DOHH2 (cell line): Measurements from ENCODE around the gene PLA2G4F.

ENCODE experiments used
- H3F3A ChIP-seq: fragments of 200-600 bp; sonication (generic), shearing (Covaris generic); 2 replicates; pipeline ENCODE4 v1.6.0; 2016; ENCODE audit warnings: antibody characterized with exemption, mild to moderate bottlenecking; ENCODE audit not compliant: control insufficient read depth, insufficient read depth
- H3K27ac ChIP-seq: fragments of 200-600 bp; sonication (generic); 2 replicates; pipeline ENCODE4 v1.5.1; 2014; ENCODE audit warnings: low read depth, mild to moderate bottlenecking, low read length, moderate library complexity
- H3K27me3 ChIP-seq: fragments of 200-600 bp; sonication (generic); 2 replicates; pipeline ENCODE4 v1.6.1; 2014; ENCODE audit warnings: mild to moderate bottlenecking, low read length, mixed read lengths; ENCODE audit not compliant: control insufficient read depth
- H3K36me3 ChIP-seq: fragments of 200-600 bp; sonication (generic); 2 replicates; pipeline ENCODE4 v1.6.1; 2014; ENCODE audit warnings: mild to moderate bottlenecking, low read length, moderate library complexity, mixed read lengths; ENCODE audit not compliant: control insufficient read depth
- H3K4me1 ChIP-seq: fragments of 200-600 bp; sonication (generic); 2 replicates; pipeline ENCODE4 v1.6.1; 2014; ENCODE audit warnings: mild to moderate bottlenecking, low read length, mixed read lengths; ENCODE audit not compliant: control insufficient read depth
- H3K4me2 ChIP-seq: fragments of 200-600 bp; sonication (generic); 2 replicates; pipeline ENCODE4 v1.6.0; 2014; ENCODE audit warnings: mild to moderate bottlenecking, low read length, moderate library complexity
- H3K4me3 ChIP-seq: fragments of 200-600 bp; sonication (generic); 2 replicates; pipeline ENCODE4 v1.5.1; 2014; ENCODE audit warnings: mild to moderate bottlenecking, low read length, mixed read lengths
- H3K79me2 ChIP-seq: fragments of 200-600 bp; sonication (generic); 2 replicates; pipeline ENCODE4 v1.6.1; 2014; ENCODE audit warnings: mild to moderate bottlenecking, low read length, mixed read lengths; ENCODE audit not compliant: control insufficient read depth
- H3K9me2 ChIP-seq: fragments of 200-600 bp; sonication (generic); replicated peaks from 2 replicates; pipeline ENCODE4 v1.6.1; 2014; ENCODE audit warnings: mild to moderate bottlenecking, low read length, mixed read lengths; ENCODE audit not compliant: control insufficient read depth
- H3K9me3 ChIP-seq: fragments of 200-600 bp; sonication (generic); 2 replicates; pipeline ENCODE4 v1.6.1; 2014; ENCODE audit warnings: antibody characterized with exemption, low read length, mixed read lengths; ENCODE audit not compliant: control insufficient read depth, insufficient read depth
- H4K20me1 ChIP-seq: fragments of 200-600 bp; sonication (generic); 2 replicates; pipeline ENCODE4 v1.6.0; 2014; ENCODE audit warnings: low read depth, mild to moderate bottlenecking, antibody characterized with exemption, low read length, moderate library complexity; ENCODE audit not compliant: control insufficient read depth, insufficient read depth
- EZH2phosphoT487 ChIP-seq: fragments of 200-600 bp; sonication (generic); IDR thresholded peaks from 2 replicates; pipeline ENCODE4 v1.6.1; 2017; ENCODE audit warnings: borderline replicate concordance, mild to moderate bottlenecking, antibody characterized with exemption, low read length, moderate library complexity, mixed read lengths
- TF ChIP-seq, protein P1 (sequence below): fragments of 200-600 bp; sonication (generic); IDR thresholded peaks from one replicate; pipeline ENCODE4 v1.5.1; 2014; ENCODE audit warnings: antibody characterized with exemption, mild to moderate bottlenecking, low read depth, low read length; ENCODE audit not compliant: poor library complexity, severe bottlenecking

PLA2G4F gene

DNA sequence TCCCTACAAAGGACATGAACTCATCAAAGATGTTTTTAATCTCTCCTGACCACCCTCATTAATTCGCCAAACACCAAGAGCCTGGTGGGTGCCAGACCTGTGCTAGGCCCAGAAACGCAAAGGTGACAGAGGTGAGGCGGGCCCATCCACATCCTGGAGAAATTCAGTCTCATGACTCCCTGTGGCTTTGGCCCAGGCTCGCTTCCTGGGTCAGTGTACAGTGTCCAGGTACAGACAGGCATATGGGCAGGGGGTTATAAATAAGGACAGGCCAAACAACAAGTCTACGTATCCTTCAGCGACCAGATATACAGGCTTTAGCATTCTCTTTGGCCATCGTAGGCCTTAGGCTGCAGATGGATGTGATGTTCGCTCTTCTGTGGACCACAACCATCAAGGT is 945 bp upstream of the PLA2G4F start:
- Histone ChIP-seq H3K4me3 (no peak overlapping the region), H3K27ac (no peak overlapping the region), H3K9me2 (no peaks in the 10 kb centered on the region), H3K9me3 (no peaks in the 10 kb centered on the region), H4K20me1 (no peaks in the 10 kb centered on the region), H3K79me2 (no peaks in the 10 kb centered on the region), H3K4me1 (no peaks in the 10 kb centered on the region), H3K36me3 (peaks cover 28% of the 10 kb centered on the region), H3F3A (no peaks in the 10 kb centered on the region), H3K27me3 (no peaks in the 10 kb centered on the region), H3K4me2 (no peak overlapping the region)
- TF ChIP-seq, protein P1, sequence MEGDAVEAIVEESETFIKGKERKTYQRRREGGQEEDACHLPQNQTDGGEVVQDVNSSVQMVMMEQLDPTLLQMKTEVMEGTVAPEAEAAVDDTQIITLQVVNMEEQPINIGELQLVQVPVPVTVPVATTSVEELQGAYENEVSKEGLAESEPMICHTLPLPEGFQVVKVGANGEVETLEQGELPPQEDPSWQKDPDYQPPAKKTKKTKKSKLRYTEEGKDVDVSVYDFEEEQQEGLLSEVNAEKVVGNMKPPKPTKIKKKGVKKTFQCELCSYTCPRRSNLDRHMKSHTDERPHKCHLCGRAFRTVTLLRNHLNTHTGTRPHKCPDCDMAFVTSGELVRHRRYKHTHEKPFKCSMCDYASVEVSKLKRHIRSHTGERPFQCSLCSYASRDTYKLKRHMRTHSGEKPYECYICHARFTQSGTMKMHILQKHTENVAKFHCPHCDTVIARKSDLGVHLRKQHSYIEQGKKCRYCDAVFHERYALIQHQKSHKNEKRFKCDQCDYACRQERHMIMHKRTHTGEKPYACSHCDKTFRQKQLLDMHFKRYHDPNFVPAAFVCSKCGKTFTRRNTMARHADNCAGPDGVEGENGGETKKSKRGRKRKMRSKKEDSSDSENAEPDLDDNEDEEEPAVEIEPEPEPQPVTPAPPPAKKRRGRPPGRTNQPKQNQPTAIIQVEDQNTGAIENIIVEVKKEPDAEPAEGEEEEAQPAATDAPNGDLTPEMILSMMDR: no peak
- no peak for TF ChIP-seq EZH2phosphoT487

- Histone ChIP-seq H4K20me1 (no peaks in the 10 kb centered on the region), H3F3A (no peaks in the 10 kb centered on the region), H3K79me2 (no peaks in the 10 kb centered on the region), H3K36me3 (peaks cover 16% of the 10 kb centered on the region), H3K4me3 (no peak overlapping the region), H3K9me2 (no peaks in the 10 kb centered on the region), H3K9me3 (no peaks in the 10 kb centered on the region), H3K27ac (no peak overlapping the region), H3K4me2 (no peak overlapping the region), H3K27me3 (no peaks in the 10 kb centered on the region), H3K4me1 (no peaks in the 10 kb centered on the region)
- TF ChIP-seq, protein P1: no peak
- no peak for TF ChIP-seq EZH2phosphoT487
Measured at GRCh38 chr15:42155546-42156242, 742 bp downstream of the PLA2G4F start.

DNA sequence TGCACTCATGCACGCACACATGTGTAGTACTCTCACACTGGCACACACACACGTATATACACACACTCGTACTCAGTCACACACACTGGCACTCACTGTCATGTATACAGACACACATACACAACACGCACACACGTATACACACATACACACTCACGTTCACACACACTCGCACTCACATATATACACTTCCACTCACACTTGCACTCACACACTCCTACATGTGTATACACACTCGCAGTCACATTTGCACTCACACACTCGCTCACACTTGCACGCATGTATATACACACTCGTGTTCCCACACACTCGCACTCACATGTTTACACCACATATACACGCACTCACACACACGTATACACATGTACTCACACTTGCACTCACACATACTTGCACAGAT is 1.5 kb downstream of the PLA2G4F start:
- no peak overlapping the region for H3K4me3 ChIP-seq
- no peak overlapping the region for H3K4me2 ChIP-seq
- H3K9me3 ChIP-seq: no peaks in the 10 kb centered on the region
- TF ChIP-seq, protein P1: no peak
- no peak for TF ChIP-seq EZH2phosphoT487
- H3K9me2 ChIP-seq: no peaks in the 10 kb centered on the region
- no peaks in the 10 kb centered on the region for H3K27me3 ChIP-seq
- no peaks in the 10 kb centered on the region for H3K79me2 ChIP-seq
- H3K36me3 ChIP-seq: peaks cover 8% of the 10 kb centered on the region; the same call in 1 of the 2 replicates
- H3F3A ChIP-seq: no peaks in the 10 kb centered on the region
- H3K4me1 ChIP-seq: no peaks in the 10 kb centered on the region
- H3K27ac ChIP-seq: no peak overlapping the region
- H4K20me1 ChIP-seq: no peaks in the 10 kb centered on the region
